Measurements from ENCODE around the gene SUB1.

The SUB1 gene

GRCh38 chr5:32600054-32600622 is 14.8 kb downstream of the SUB1 start:
- Histone ChIP-seq H3K4me1 (ENCODE audit: control insufficient read depth, insufficient read depth, low read length) (peaks cover 10% of the 10 kb centered on the region), H3K36me3 (ENCODE audit: control insufficient read depth in 2 of 2, insufficient read depth in 2 of 2, low read length in 2 of 2) (peaks cover 8 to 19% of the 10 kb centered on the region in 2 donors), H3K27ac (ENCODE audit: low read length) (no peak overlapping the region), H3K9me3 (ENCODE audit: control insufficient read depth in 2 of 2, low read length in 2 of 2) (no peaks in the 10 kb centered on the region), H3K27me3 (ENCODE audit: control insufficient read depth in 1 of 2, insufficient read depth in 2 of 2, low read length in 2 of 2) (no peaks in the 10 kb centered on the region), H3K4me3 (ENCODE audit: low read length in 2 of 2) (no peak overlapping the region), H3K9ac (ENCODE audit: low read length in 2 of 2) (no peak overlapping the region)

- H3K9ac ChIP-seq (ENCODE audit: low read length in 2 of 2) = no peak overlapping the region
- no peaks in the 10 kb centered on the region for H3K9me3 ChIP-seq (ENCODE audit: control insufficient read depth in 2 of 2, low read length in 2 of 2)
- H3K27ac ChIP-seq (ENCODE audit: low read length) = no peak overlapping the region
- H3K4me3 ChIP-seq (ENCODE audit: low read length in 2 of 2) = no peak overlapping the region
- peaks cover 4 to 14% of the 10 kb centered on the region in 2 donors for H3K36me3 ChIP-seq (ENCODE audit: control insufficient read depth in 2 of 2, insufficient read depth in 2 of 2, low read length in 2 of 2)
- H3K4me1 ChIP-seq (ENCODE audit: control insufficient read depth, insufficient read depth, low read length) = peaks cover 10% of the 10 kb centered on the region
- no peaks in the 10 kb centered on the region for H3K27me3 ChIP-seq (ENCODE audit: control insufficient read depth in 1 of 2, insufficient read depth in 2 of 2, low read length in 2 of 2)
Measured at GRCh38 chr5:32601623-32602295, 16.4 kb downstream of the SUB1 start.

GRCh38 chr5:32602906-32603305 is 17.5 kb downstream of the SUB1 start:
- Histone ChIP-seq H3K27me3 (ENCODE audit: control insufficient read depth in 1 of 2, insufficient read depth in 2 of 2, low read length in 2 of 2) (no peaks in the 10 kb centered on the region), H3K4me1 (ENCODE audit: control insufficient read depth, insufficient read depth, low read length) (peaks cover 10% of the 10 kb centered on the region), H3K9ac (ENCODE audit: low read length in 2 of 2) (no peak overlapping the region), H3K27ac (ENCODE audit: low read length) (no peak overlapping the region), H3K9me3 (ENCODE audit: control insufficient read depth in 2 of 2, low read length in 2 of 2) (no peaks in the 10 kb centered on the region), H3K36me3 (ENCODE audit: control insufficient read depth in 2 of 2, insufficient read depth in 2 of 2, low read length in 2 of 2) (peaks cover 9 to 14% of the 10 kb centered on the region in 2 donors), H3K4me3 (ENCODE audit: low read length in 2 of 2) (no peak overlapping the region)

- Histone ChIP-seq H3K27ac (ENCODE audit: low read length) (no peak overlapping the region), H3K4me1 (ENCODE audit: control insufficient read depth, insufficient read depth, low read length) (peaks cover 4% of the 10 kb centered on the region), H3K9me3 (ENCODE audit: control insufficient read depth in 2 of 2, low read length in 2 of 2) (no peaks in the 10 kb centered on the region), H3K4me3 (ENCODE audit: low read length in 2 of 2) (no peak overlapping the region), H3K36me3 (ENCODE audit: control insufficient read depth in 2 of 2, insufficient read depth in 2 of 2, low read length in 2 of 2) (peaks cover 3 to 10% of the 10 kb centered on the region in 2 donors), H3K9ac (ENCODE audit: low read length in 2 of 2) (no peak overlapping the region), H3K27me3 (ENCODE audit: control insufficient read depth in 1 of 2, insufficient read depth in 2 of 2, low read length in 2 of 2) (no peaks in the 10 kb centered on the region)
Measured at GRCh38 chr5:32604800-32605765, 19.7 kb downstream of the SUB1 start.

- Histone ChIP-seq H3K4me3 (ENCODE audit: low read length in 2 of 2) (no peak overlapping the region), H3K36me3 (ENCODE audit: control insufficient read depth in 2 of 2, insufficient read depth in 2 of 2, low read length in 2 of 2) (peaks cover 3 to 10% of the 10 kb centered on the region in 2 donors), H3K9ac (ENCODE audit: low read length in 2 of 2) (no peak overlapping the region), H3K27ac (ENCODE audit: low read length) (no peak overlapping the region), H3K4me1 (ENCODE audit: control insufficient read depth, insufficient read depth, low read length) (no peaks in the 10 kb centered on the region), H3K9me3 (ENCODE audit: control insufficient read depth in 2 of 2, low read length in 2 of 2) (no peaks in the 10 kb centered on the region), H3K27me3 (ENCODE audit: control insufficient read depth in 1 of 2, insufficient read depth in 2 of 2, low read length in 2 of 2) (no peaks in the 10 kb centered on the region)
Measured at GRCh38 chr5:32605766-32606152, 20.4 kb downstream of the SUB1 start.

- Histone ChIP-seq H3K27me3 (ENCODE audit: control insufficient read depth in 1 of 2, insufficient read depth in 2 of 2, low read length in 2 of 2) (no peaks in the 10 kb centered on the region), H3K4me3 (ENCODE audit: low read length in 2 of 2) (no peak overlapping the region), H3K9me3 (ENCODE audit: control insufficient read depth in 2 of 2, low read length in 2 of 2) (no peaks in the 10 kb centered on the region), H3K27ac (ENCODE audit: low read length) (no peak overlapping the region), H3K4me1 (ENCODE audit: control insufficient read depth, insufficient read depth, low read length) (no peaks in the 10 kb centered on the region), H3K9ac (ENCODE audit: low read length in 2 of 2) (no peak overlapping the region), H3K36me3 (ENCODE audit: control insufficient read depth in 2 of 2, insufficient read depth in 2 of 2, low read length in 2 of 2) (peaks cover 0 to 4% of the 10 kb centered on the region in 2 donors)
Measured at GRCh38 chr5:32612134-32612888, 27.0 kb downstream of the SUB1 start.

GRCh38 chr5:32613050-32613672 is 27.8 kb downstream of the SUB1 start:
- no peaks in the 10 kb centered on the region for H3K36me3 ChIP-seq (ENCODE audit: control insufficient read depth in 2 of 2, insufficient read depth in 2 of 2, low read length in 2 of 2)
- H3K4me3 ChIP-seq (ENCODE audit: low read length in 2 of 2) = no peak overlapping the region
- H3K9ac ChIP-seq (ENCODE audit: low read length in 2 of 2) = no peak overlapping the region
- H3K9me3 ChIP-seq (ENCODE audit: control insufficient read depth in 2 of 2, low read length in 2 of 2) = no peaks in the 10 kb centered on the region
- H3K4me1 ChIP-seq (ENCODE audit: control insufficient read depth, insufficient read depth, low read length) = no peaks in the 10 kb centered on the region
- no peaks in the 10 kb centered on the region for H3K27me3 ChIP-seq (ENCODE audit: control insufficient read depth in 1 of 2, insufficient read depth in 2 of 2, low read length in 2 of 2)
- no peak overlapping the region for H3K27ac ChIP-seq (ENCODE audit: low read length)

GRCh38 chr5:32615236-32615635 is 29.9 kb downstream of the SUB1 start:
- Histone ChIP-seq H3K9me3 (ENCODE audit: control insufficient read depth in 2 of 2, low read length in 2 of 2) (no peaks in the 10 kb centered on the region), H3K27me3 (ENCODE audit: control insufficient read depth in 1 of 2, insufficient read depth in 2 of 2, low read length in 2 of 2) (no peaks in the 10 kb centered on the region), H3K9ac (ENCODE audit: low read length in 2 of 2) (no peak overlapping the region), H3K36me3 (ENCODE audit: control insufficient read depth in 2 of 2, insufficient read depth in 2 of 2, low read length in 2 of 2) (no peaks in the 10 kb centered on the region), H3K4me3 (ENCODE audit: low read length in 2 of 2) (no peak overlapping the region), H3K4me1 (ENCODE audit: control insufficient read depth, insufficient read depth, low read length) (no peaks in the 10 kb centered on the region), H3K27ac (ENCODE audit: low read length) (no peak overlapping the region)

GRCh38 chr5:32618962-32619361 is 33.6 kb downstream of the SUB1 start:
- Histone ChIP-seq H3K9me3 (ENCODE audit: control insufficient read depth in 2 of 2, low read length in 2 of 2) (no peaks in the 10 kb centered on the region), H3K4me1 (ENCODE audit: control insufficient read depth, insufficient read depth, low read length) (no peaks in the 10 kb centered on the region), H3K4me3 (ENCODE audit: low read length in 2 of 2) (no peak overlapping the region), H3K9ac (ENCODE audit: low read length in 2 of 2) (no peak overlapping the region), H3K36me3 (ENCODE audit: control insufficient read depth in 2 of 2, insufficient read depth in 2 of 2, low read length in 2 of 2) (peaks cover 0 to 3% of the 10 kb centered on the region in 2 donors), H3K27me3 (ENCODE audit: control insufficient read depth in 1 of 2, insufficient read depth in 2 of 2, low read length in 2 of 2) (no peaks in the 10 kb centered on the region), H3K27ac (ENCODE audit: low read length) (no peak overlapping the region)

- H3K4me3 ChIP-seq (ENCODE audit: low read length in 2 of 2) = no peak overlapping the region
- H3K36me3 ChIP-seq (ENCODE audit: control insufficient read depth in 2 of 2, insufficient read depth in 2 of 2, low read length in 2 of 2) = peaks cover 0 to 3% of the 10 kb centered on the region in 2 donors
- no peaks in the 10 kb centered on the region for H3K4me1 ChIP-seq (ENCODE audit: control insufficient read depth, insufficient read depth, low read length)
- H3K27me3 ChIP-seq (ENCODE audit: control insufficient read depth in 1 of 2, insufficient read depth in 2 of 2, low read length in 2 of 2) = peaks cover 0 to 2% of the 10 kb centered on the region in 2 donors
- H3K9ac ChIP-seq (ENCODE audit: low read length in 2 of 2) = no peak overlapping the region
- no peak overlapping the region for H3K27ac ChIP-seq (ENCODE audit: low read length)
- H3K9me3 ChIP-seq (ENCODE audit: control insufficient read depth in 2 of 2, low read length in 2 of 2) = no peaks in the 10 kb centered on the region
Measured at GRCh38 chr5:32621256-32621655, 35.9 kb downstream of the SUB1 start.

Measured in stomach smooth muscle (tissue), 2 donors.